NCI-H1436 (cell line): ENCODE measurements around the gene OR2L5.

Source experiments
- DNase-seq: peaks from one replicate; lab custom pipeline; 2025; lab: John Stamatoyannopoulos, UW

The OR2L5 gene, protein sequence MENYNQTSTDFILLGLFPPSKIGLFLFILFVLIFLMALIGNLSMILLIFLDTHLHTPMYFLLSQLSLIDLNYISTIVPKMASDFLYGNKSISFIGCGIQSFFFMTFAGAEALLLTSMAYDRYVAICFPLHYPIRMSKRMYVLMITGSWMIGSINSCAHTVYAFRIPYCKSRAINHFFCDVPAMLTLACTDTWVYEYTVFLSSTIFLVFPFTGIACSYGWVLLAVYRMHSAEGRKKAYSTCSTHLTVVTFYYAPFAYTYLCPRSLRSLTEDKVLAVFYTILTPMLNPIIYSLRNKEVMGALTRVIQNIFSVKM

DNA sequence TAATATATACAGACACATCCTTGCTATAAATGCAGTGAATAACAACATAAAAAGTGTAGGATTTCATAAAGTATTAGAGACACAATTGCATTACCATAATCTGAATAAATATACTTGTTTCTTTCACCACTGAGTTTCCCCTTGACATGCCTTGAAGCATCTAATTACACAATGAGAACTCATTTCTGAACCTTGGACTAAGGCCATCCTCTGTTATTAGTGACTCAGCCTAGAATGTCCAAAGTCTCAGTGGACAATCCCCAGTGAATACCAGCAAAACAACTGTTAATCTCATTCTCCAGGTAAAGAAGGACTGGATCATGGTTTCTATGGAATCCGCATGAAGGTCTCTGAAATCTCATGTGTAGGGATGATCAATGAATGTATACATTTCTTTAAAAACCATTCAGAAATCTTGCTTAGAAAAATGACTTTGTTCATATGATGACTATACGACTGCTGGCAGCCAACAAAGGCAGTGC, at the start of gene OR2L5:
Gene OR2L5, plus strand, starts transcription at position 432 of the 482 bp plus-strand sequence. CDS start 8,288 bp downstream, outside the sequence.
- DNase-seq, result no peak

- DNase-seq, result no peak
Observed at GRCh38 chr1:247964933-247965332, 48.5 kb upstream of the OR2L5 start, which contains the start of gene OR2AK2. Gene OR2AK2, plus strand, starts transcription at chr1:247965233. Its CDS starts 144 bp downstream, at chr1:247965377.

DNA sequence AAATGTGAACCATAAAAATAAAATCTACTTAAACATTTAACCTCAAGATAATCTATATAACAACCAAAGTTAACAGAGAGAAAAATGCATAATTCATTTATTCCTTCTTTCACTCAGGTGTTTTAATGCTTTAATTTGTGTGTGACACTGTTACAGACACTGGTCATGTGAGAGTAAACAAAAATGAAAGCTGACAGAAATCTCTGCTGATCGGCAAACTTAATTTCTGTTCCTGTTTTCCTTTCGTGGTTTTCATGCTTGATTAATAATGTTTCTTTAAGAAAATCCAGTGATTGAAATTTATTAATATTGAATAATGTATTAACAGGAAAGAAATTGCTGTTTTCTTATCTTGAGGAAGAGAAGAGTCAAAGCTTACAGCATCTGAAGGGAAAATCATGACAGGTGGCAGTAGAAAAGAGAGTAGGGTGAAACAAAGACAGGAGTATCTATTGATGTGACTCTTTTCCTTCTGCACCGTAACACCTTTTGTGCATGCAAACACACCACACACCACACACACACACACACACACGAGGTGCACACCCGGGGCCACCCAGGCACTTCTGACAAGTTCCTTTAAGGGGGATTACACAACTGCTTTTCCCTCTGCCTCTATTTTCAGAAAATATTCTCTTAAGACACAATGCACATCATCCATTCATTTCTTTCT, 46.8 kb upstream of the OR2L5 start:
- no peak for DNase-seq

DNA sequence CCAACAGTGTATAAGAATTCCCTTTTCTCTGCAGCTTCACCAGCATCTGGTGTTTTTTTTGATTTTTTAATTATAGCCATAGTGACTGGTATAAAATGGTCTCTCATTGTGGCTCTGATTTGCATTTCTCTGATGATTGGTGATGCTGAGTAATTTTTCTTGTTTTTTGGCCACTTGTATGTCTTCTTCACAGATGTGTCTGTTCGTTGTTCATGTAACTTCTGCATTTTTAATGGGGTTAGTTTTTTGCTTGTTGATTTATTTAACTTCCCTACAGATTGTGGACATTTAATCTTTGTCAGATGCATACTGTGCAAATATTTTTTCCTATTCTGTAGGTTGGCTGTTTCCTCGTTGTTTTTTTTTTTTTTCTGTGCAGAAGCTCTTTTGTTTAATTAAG, 20.5 kb upstream of the OR2L5 start:
- no peak for DNase-seq

GRCh38 chr1:247998811-247999210, 14.6 kb upstream of the OR2L5 start:
- DNase-seq, result no peak

DNA sequence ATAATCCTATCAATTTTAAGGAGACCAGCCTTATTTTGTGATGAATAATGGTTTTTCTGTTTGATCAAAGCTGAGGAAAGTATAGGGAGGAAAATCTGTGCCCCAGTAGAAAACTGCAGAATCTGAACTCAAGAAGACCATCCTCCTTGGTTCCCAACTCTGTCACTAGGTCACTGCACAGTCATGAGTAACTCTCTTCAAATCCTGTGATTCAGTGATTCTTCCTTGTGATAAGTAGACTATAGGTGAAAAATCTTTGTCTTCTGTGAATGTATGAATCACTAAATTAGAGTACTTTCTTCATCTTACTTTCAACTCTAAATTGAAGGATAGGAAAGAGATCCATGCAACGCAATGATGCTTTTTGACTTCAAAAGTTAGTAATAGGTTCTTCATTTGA, 13.3 kb upstream of the OR2L5 start:
- DNase-seq, result no peak

- DNase-seq, result no peak
Observed at GRCh38 chr1:248007778-248008177, 5.7 kb upstream of the OR2L5 start.

DNA sequence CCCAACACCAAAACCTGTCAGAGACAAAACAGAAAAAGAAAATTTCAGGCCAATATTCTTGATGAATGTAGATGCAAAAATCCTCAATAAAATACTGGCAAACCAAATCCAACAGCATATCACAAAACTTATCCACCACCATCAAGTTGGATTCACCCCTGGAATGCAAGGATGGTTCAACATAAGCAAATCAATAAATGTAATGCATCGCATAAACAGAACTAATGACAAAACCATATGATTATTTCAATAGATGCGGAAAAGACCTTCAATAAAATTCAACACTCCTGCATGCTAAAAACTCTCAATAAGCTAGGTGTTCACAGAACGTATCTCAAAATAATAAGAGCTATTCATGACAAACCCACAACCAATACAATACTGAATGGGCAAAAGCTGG, 3.8 kb upstream of the OR2L5 start:
- DNase-seq, result no peak

- no peak for DNase-seq
Observed at GRCh38 chr1:248015803-248016202, 2.3 kb downstream of the OR2L5 start.

DNA sequence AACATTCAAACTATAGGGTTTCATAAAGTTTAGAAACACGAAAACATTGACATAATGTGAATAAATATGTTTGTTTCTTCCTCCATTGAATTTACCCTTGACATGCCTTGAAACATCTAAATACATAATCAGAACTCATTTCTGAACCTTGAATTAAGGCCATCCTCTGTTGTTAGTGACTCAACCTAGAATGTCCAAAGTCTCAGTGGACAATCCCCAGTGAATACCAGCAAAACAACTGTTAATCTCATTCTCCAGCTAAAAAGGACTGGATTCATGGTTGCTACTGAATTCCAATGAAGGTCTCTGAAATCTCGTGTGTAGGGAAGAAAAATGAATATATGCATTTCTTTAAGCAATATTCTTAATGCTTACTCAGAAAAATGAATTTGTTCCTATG, 16.3 kb downstream of the OR2L5 start, which contains the start of gene OR2L2:
Gene OR2L2, plus strand, starts transcription at position 301 of the 400 bp plus-strand sequence. CDS start 8,198 bp downstream, outside the sequence.
- no peak for DNase-seq

DNA sequence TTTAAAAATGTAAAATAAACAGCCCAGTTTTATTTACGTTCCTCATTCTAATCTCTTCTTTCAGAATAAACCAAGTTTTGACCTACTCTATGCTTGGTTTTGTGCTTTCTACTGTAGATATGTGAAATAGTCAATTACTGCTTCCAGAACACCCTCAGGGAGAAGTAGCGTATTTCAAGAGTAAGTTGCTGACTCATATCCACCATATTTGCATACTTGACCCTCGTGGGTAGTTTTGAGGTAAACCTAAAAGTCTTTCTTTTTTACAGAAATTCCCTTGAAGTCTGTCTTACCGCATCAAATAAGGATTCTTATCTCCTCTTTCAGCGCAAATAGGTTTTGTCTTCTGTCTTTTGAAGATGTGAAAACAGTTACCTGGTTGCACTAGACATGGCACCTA, 31.7 kb downstream of the OR2L5 start:
- DNase-seq, result no peak

- no peak for DNase-seq
Observed at GRCh38 chr1:248046536-248046935, 33.1 kb downstream of the OR2L5 start, which contains the start of gene OR2L3. Gene OR2L3, plus strand, starts transcription at chr1:248046836. Its CDS starts 13,846 bp downstream, at chr1:248060682.

DNA sequence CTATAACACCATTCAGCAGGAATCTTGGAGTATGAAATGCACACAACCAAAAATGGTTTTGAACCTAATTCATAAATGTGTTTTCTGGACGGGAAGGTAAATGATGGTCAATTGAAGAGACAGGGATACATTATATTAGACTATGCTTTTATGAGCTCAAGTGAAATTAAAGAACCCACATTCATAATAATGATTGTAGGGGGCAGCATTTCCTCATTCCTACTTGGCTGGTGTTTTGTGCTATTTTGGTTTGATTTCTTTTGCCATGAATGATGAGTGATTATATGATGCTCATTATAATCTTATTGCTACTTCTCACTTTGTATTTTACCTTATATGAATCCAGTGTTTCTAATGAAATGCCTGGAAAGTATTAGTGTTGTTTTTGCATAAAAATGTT, 33.5 kb downstream of the OR2L5 start:
- DNase-seq, result no peak

GRCh38 chr1:248054671-248055070, 41.2 kb downstream of the OR2L5 start:
- DNase-seq, result no peak

DNA sequence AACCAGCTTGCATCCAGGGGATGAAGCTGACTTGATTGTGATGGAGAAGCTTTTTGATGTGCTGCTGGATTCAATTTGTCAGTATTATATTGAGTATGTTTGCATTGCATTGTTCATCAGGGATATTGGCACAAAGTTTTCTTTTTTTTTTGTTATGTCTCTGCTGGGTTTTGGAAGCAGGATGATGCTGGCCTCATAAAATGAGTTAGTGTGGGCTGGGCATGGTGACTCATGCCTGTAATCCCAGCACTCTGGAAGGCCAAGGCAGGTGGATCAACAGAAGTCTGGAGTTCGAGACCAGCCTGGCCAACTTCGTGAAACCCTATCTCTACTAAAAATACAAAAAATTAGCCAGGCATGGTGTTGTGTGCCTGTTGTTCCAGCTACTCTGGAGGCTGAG, 41.8 kb downstream of the OR2L5 start:
- no peak for DNase-seq

GRCh38 chr1:248065071-248065470, 51.6 kb downstream of the OR2L5 start:
- DNase-seq, result no peak

DNA sequence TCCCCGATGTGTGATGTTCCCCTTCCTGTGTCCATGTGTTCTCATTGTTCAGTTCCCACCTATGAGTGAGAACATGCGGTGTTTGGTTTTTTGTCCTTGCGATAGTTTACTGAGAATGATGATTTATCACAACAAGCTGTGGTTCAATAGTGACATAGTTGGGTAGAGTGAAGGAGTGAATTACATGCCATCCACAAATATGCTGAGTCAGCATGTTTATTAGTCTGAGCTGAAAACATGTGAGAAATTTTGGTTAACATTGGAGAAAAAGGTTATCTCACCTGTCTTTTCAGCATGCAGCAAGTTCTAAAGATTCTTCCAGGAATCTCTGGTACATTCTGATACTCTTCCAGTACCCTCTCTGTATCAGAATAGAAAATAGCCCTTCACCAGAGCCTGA, 52.1 kb downstream of the OR2L5 start:
- no peak for DNase-seq
